GM12892 (cell line): ENCODE data around the gene SUMO2.

Experiments used
- POLR2A ChIP-seq: IDR thresholded peaks from 2 replicates; pipeline ENCODE4 v1.6.1; 2011; ENCODE audit warnings: low read depth, low read length, control low read depth
- POLR2AphosphoS5 ChIP-seq: IDR thresholded peaks from 2 replicates; pipeline ENCODE4 v1.6.1; 2011; ENCODE audit warnings: low read depth, low read length, control low read depth
- TAF1 ChIP-seq: IDR thresholded peaks from 2 replicates; pipeline ENCODE4 v1.6.1; 2011; ENCODE audit warnings: low read depth, mild to moderate bottlenecking, control low read depth, low read length, borderline replicate concordance

GRCh38 chr17:75199886-75200618, 17.3 kb upstream of the SUMO2 start:
- TF ChIP-seq POLR2AphosphoS5 (no peak), POLR2A (no peak), TAF1 (no peak)
